HepG2 (cell line): ENCODE measurements around the gene SLC23A3. TPM values are rescaled to one million over a fixed set of nuclear protein-coding genes. Genes with fewer than 3 reads are reported as not detected.
A peak's percentile ranks its signal among the peaks of the same experiment; 100 is the strongest.

Source experiments
- ATM ChIP-seq: fragments of 450-650 bp; IDR thresholded peaks from 2 replicates; pipeline ENCODE4 v1.7.1; 2017; ENCODE audit warnings: mild to moderate bottlenecking, borderline replicate concordance
- BRD4 ChIP-seq: sonication (generic); formaldehyde crosslinking; IDR thresholded peaks from 2 replicates; pipeline ENCODE4 v1.4.0; 2020; ENCODE audit warnings: missing genetic modification reagents
- MEIS2 ChIP-seq: sonication (generic); formaldehyde crosslinking; IDR thresholded peaks from 2 replicates; pipeline ENCODE4 v1.9.0; 2021; ENCODE audit warnings: mild to moderate bottlenecking, missing genetic modification reagents
- PAXIP1 ChIP-seq: sonication (generic); formaldehyde crosslinking; conservative IDR thresholded peaks from 2 replicates; pipeline ENCODE4 v1.4.0; 2020; ENCODE audit warnings: mild to moderate bottlenecking, missing genetic modification reagents, moderate library complexity
- RNF219 ChIP-seq: sonication (generic); formaldehyde crosslinking; IDR thresholded peaks from 2 replicates; pipeline ENCODE4 v1.5.0; 2020; ENCODE audit warnings: mild to moderate bottlenecking, missing genetic modification reagents
- SAP130 ChIP-seq: IDR thresholded peaks from 2 replicates; pipeline ENCODE4 v1.6.1; 2016; ENCODE audit warnings: low read depth
- SIN3B ChIP-seq: fragments of 150-350 bp; IDR thresholded peaks from 2 replicates; pipeline ENCODE4 v1.6.1; 2014; ENCODE audit warnings: low read length
- U2AF2 ChIP-seq: fragments of 200-400 bp; formaldehyde crosslinking; IDR thresholded peaks from 2 replicates; pipeline ENCODE4 v1.6.1; 2017; ENCODE audit warnings: low read depth, mild to moderate bottlenecking, low read length
- ZBTB34 ChIP-seq: sonication (generic); formaldehyde crosslinking; IDR thresholded peaks from 2 replicates; pipeline ENCODE4 v1.8.0; 2022; ENCODE audit warnings: mild to moderate bottlenecking, missing genetic modification reagents
- ZMYM3 ChIP-seq: sonication (generic); formaldehyde crosslinking; IDR thresholded peaks from 2 replicates; pipeline ENCODE4 v1.5.1; 2020; ENCODE audit warnings: mild to moderate bottlenecking, missing genetic modification reagents
- ZNF30 ChIP-seq: sonication (generic); formaldehyde crosslinking; IDR thresholded peaks from 2 replicates; pipeline ENCODE4 v1.5.0; 2020; ENCODE audit warnings: mild to moderate bottlenecking, missing genetic modification reagents
- ZNF331 ChIP-seq: sonication (generic); formaldehyde crosslinking; IDR thresholded peaks from 2 replicates; pipeline ENCODE4 v1.4.0; 2020; ENCODE audit warnings: missing genetic modification reagents
- ZNF460 ChIP-seq: sonication (generic); formaldehyde crosslinking; IDR thresholded peaks from 2 replicates; pipeline ENCODE4 v1.5.1; 2020; ENCODE audit warnings: missing genetic modification reagents, mild to moderate bottlenecking, borderline replicate concordance
- ZNF496 ChIP-seq: sonication (generic); formaldehyde crosslinking; IDR thresholded peaks from 2 replicates; pipeline ENCODE4 v1.8.1; 2023; ENCODE audit warnings: mild to moderate bottlenecking, moderate library complexity, missing genetic modification reagents; ENCODE audit not compliant: insufficient replicate concordance
- ZNF543 ChIP-seq: sonication (generic); formaldehyde crosslinking; IDR thresholded peaks from 2 replicates; pipeline ENCODE4 v1.4.0; 2020; ENCODE audit warnings: mild to moderate bottlenecking, missing genetic modification reagents
- ZNF562 ChIP-seq: sonication (generic); formaldehyde crosslinking; IDR thresholded peaks from 2 replicates; pipeline ENCODE4 v1.8.0; 2022; ENCODE audit warnings: missing genetic modification reagents, borderline replicate concordance
- ZNF780A ChIP-seq: sonication (generic); formaldehyde crosslinking; IDR thresholded peaks from 2 replicates; pipeline ENCODE4 v1.8.0; 2022; ENCODE audit warnings: mild to moderate bottlenecking, missing genetic modification reagents, moderate library complexity
- ZNF781 ChIP-seq: sonication (generic); formaldehyde crosslinking; IDR thresholded peaks from 2 replicates; pipeline ENCODE4 v1.5.1; 2020; ENCODE audit warnings: borderline replicate concordance, mild to moderate bottlenecking, missing genetic modification reagents; ENCODE audit errors: not compliant biosample characterization
- ZNF782 ChIP-seq: sonication (generic); formaldehyde crosslinking; IDR thresholded peaks from 2 replicates; pipeline ENCODE4 v1.4.0; 2020; ENCODE audit warnings: missing genetic modification reagents, mild to moderate bottlenecking, borderline replicate concordance
- ZSCAN21 ChIP-seq: sonication (generic); formaldehyde crosslinking; IDR thresholded peaks from 2 replicates; pipeline ENCODE4 v1.8.0; 2022; ENCODE audit warnings: mild to moderate bottlenecking, missing genetic modification reagents, moderate library complexity, borderline replicate concordance
- polyA plus RNA-seq, 8 experiments: library from polyadenylated mRNA; depleted of rRNA in 3 of 8; stranded (reverse) in 7 of 8; unstranded in 1 of 8; fragments of >200 nt; fragmentation: Illumina TruSeq in 4 of 8; extraction: Trizol in 4 of 8; gene quantifications; 2 replicates each; pipeline versions ENCODE4 v1.2.1 to v1.2.3, GENCODE V29; 2011 to 2016; ENCODE audit warnings: low read depth in 4 of 8, missing spikeins in 1 of 8, mixed read lengths in 1 of 8; ENCODE audit not compliant: insufficient read depth in 1 of 8
- total RNA-seq, 5 experiments: library from RNA; depleted of rRNA; stranded (reverse); fragments of >200 nt; fragmentation: Illumina TruSeq; extraction: Trizol; gene quantifications; 2 replicates each; pipeline ENCODE4 v1.2.3, GENCODE V29; 2016; ENCODE audit warnings: low read depth in 1 of 5
- TF ChIP-seq, protein P1 (sequence below): sonication (generic); formaldehyde crosslinking; IDR thresholded peaks from 2 replicates; pipeline ENCODE4 v1.4.0; 2020; ENCODE audit warnings: missing genetic modification reagents

SLC23A3 gene
- total and polyA plus RNA-seq, 2 of the 13 experiments (the other 11 are each of a cell fraction or from before 2014, with no cell fraction given): 0.38 to 0.78 TPM

- TF ChIP-seq, protein P1, sequence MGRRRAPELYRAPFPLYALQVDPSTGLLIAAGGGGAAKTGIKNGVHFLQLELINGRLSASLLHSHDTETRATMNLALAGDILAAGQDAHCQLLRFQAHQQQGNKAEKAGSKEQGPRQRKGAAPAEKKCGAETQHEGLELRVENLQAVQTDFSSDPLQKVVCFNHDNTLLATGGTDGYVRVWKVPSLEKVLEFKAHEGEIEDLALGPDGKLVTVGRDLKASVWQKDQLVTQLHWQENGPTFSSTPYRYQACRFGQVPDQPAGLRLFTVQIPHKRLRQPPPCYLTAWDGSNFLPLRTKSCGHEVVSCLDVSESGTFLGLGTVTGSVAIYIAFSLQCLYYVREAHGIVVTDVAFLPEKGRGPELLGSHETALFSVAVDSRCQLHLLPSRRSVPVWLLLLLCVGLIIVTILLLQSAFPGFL (CRISPR knock-in tag): no peak
- TF ChIP-seq PAXIP1 (CRISPR knock-in tag): no peak
- TF ChIP-seq ZNF780A (CRISPR knock-in tag): no peak
- TF ChIP-seq ZNF331 (CRISPR knock-in tag): no peak
- no peak for TF ChIP-seq ZNF460
- no peak for TF ChIP-seq ZNF562 (CRISPR knock-in tag)
- TF ChIP-seq ATM: no peak
- TF ChIP-seq SIN3B: no peak
- no peak for TF ChIP-seq ZNF782 (CRISPR knock-in tag)
- TF ChIP-seq ZNF496 (CRISPR knock-in tag): no peak
- no peak for TF ChIP-seq ZNF781
- no peak for TF ChIP-seq MEIS2 (CRISPR knock-in tag)
- TF ChIP-seq ZBTB34: no peak
- 0 out of 2 replicates have a peak, but pooled peaks have one; percentile 12 for TF ChIP-seq ZSCAN21 (CRISPR knock-in tag)
- TF ChIP-seq U2AF2: no peak
- no peak for TF ChIP-seq ZNF30 (CRISPR knock-in tag)
- TF ChIP-seq ZNF543: no peak
- no peak for TF ChIP-seq ZMYM3 (CRISPR knock-in tag)
- no peak; the same call in 1 of the 2 replicates for TF ChIP-seq RNF219 (CRISPR knock-in tag)
- TF ChIP-seq SAP130 (CRISPR knock-in tag): no peak
- no peak for TF ChIP-seq BRD4 (CRISPR knock-in tag)
These were observed 8.7 kb upstream of the SLC23A3 start (continued) for GRCh38 chr2:219178377-219179175.
